RWPE2 (cell line): ENCODE data around the gene SUMO2.
A peak's percentile ranks its signal among the peaks of the same experiment; 100 is the strongest.
"Not testable (repeated sequence)": the region's sequence is repeated elsewhere in the genome, so short reads cannot be mapped to it uniquely, and the experiment has no call there.

Experiments
- ATAC-seq: fragments of 200-7000 bp; cut with Tn5 transposase; 3 replicates; pipeline ENCODE4 v1.9.1; 2021; ENCODE audit warnings: low read depth
- DNase-seq: peaks from one replicate; pipeline ENCODE4 v3.0.0-alpha.2; 2020; ENCODE audit warnings: low spot score
- H3K27ac ChIP-seq: fragments of 450-650 bp; 2 replicates; pipeline ENCODE4 v1.5.1; 2017; ENCODE audit warnings: mild to moderate bottlenecking; ENCODE audit not compliant: poor library complexity, severe bottlenecking
- H3K27me3 ChIP-seq: fragments of 250-450 bp; sonication (Bioruptor Pico); 2 replicates; pipeline ENCODE4 v1.5.1; 2021; ENCODE audit warnings: mild to moderate bottlenecking, moderate library complexity; ENCODE audit not compliant: insufficient read depth, poor library complexity, severe bottlenecking
- H3K36me3 ChIP-seq: fragments of 250-450 bp; sonication (Bioruptor Pico); 2 replicates; pipeline ENCODE4 v1.5.1; 2020; ENCODE audit warnings: low read depth, mild to moderate bottlenecking, moderate library complexity
- H3K4me1 ChIP-seq: fragments of 250-450 bp; sonication (Bioruptor Pico); 2 replicates; pipeline ENCODE4 v1.5.1; 2021; ENCODE audit warnings: mild to moderate bottlenecking, moderate library complexity; ENCODE audit not compliant: insufficient read depth, poor library complexity, severe bottlenecking
- H3K4me3 ChIP-seq: fragments of 250-450 bp; sonication (Bioruptor Pico); 2 replicates; pipeline ENCODE4 v1.5.1; 2021; ENCODE audit warnings: mild to moderate bottlenecking, moderate library complexity; ENCODE audit not compliant: severe bottlenecking
- H3K9me3 ChIP-seq: fragments of 250-450 bp; sonication (Bioruptor Pico); 2 replicates; pipeline ENCODE4 v1.5.1; 2021; ENCODE audit warnings: mild to moderate bottlenecking, moderate library complexity; ENCODE audit not compliant: severe bottlenecking
- CTCF ChIP-seq: fragments of 450-650 bp; IDR thresholded peaks from one replicate; pipeline ENCODE4 v1.5.1; 2017; ENCODE audit warnings: mild to moderate bottlenecking, moderate library complexity; ENCODE audit not compliant: poor library complexity, severe bottlenecking

Gene SUMO2

GRCh38 chr17:75133001-75133400, 49.8 kb downstream of the SUMO2 start:
- peak overlapping the region; percentile 87 for H3K27ac ChIP-seq
- DNase-seq (no peak), ATAC-seq (no peak)
- no peak for TF ChIP-seq CTCF
- H3K36me3 ChIP-seq = peaks cover 53% of the 10 kb centered on the region
- peaks cover 4% of the 10 kb centered on the region for H3K4me1 ChIP-seq
- H3K9me3 ChIP-seq = no peaks in the 10 kb centered on the region
- H3K27me3 ChIP-seq = no peaks in the 10 kb centered on the region
- H3K4me3 ChIP-seq = no peak overlapping the region

- not testable (repeated sequence) for H3K9me3 ChIP-seq, DNase-seq, H3K27me3 ChIP-seq, H3K4me1 ChIP-seq, ATAC-seq
- H3K4me3 ChIP-seq = peak overlapping the region; percentile 62
- peaks cover 48% of the 10 kb centered on the region for H3K36me3 ChIP-seq
- H3K27ac ChIP-seq = peak overlapping the region; percentile 87
Measured at GRCh38 chr17:75132018-75133000, 50.5 kb downstream of the SUMO2 start.

- Histone ChIP-seq H3K4me3 (peak within 1 kb of the TSS; percentile 62), H3K36me3 (peaks cover 40% of the 10 kb centered on the region), H3K9me3 (no peaks in the 10 kb centered on the region), H3K4me1 (peaks cover 11% of the 10 kb centered on the region), H3K27me3 (no peaks in the 10 kb centered on the region), H3K27ac (peak within 1 kb of the TSS; percentile 87)
- peak; percentile 83 for TF ChIP-seq CTCF
- DNase-seq = peak; percentile 82
- peak; percentile 79 for ATAC-seq
Measured at GRCh38 chr17:75131278-75132017, 51.3 kb downstream of the SUMO2 start, which contains the start of gene NT5C. TSS of gene NT5C (minus strand) at chr17:75131742. CDS start at chr17:75131707, 35 bp downstream.

- Histone ChIP-seq H3K27me3 (no peaks in the 10 kb centered on the region), H3K4me3 (peak overlapping the region; percentile 62), H3K27ac (peak overlapping the region; percentile 87), H3K36me3 (peaks cover 33% of the 10 kb centered on the region), H3K4me1 (peaks cover 13% of the 10 kb centered on the region), H3K9me3 (no peaks in the 10 kb centered on the region)
- DNase-seq (no peak), ATAC-seq (peak; percentile 50)
- peak; percentile 59 for TF ChIP-seq CTCF
Measured at GRCh38 chr17:75130632-75131277, 52.0 kb downstream of the SUMO2 start.
